Camera-type eye (tissue), 1 donor: ENCODE results near the gene ICOSLG. TPM values are rescaled to one million over a fixed set of nuclear protein-coding genes. Genes with fewer than 3 reads are reported as not detected.

Source experiments
- total RNA-seq: library from RNA; depleted of rRNA; stranded (reverse); fragments of >200 nt; gene quantifications from one replicate; pipeline ENCODE4 v1.2.3, GENCODE V29; 2014

Gene ICOSLG, protein sequence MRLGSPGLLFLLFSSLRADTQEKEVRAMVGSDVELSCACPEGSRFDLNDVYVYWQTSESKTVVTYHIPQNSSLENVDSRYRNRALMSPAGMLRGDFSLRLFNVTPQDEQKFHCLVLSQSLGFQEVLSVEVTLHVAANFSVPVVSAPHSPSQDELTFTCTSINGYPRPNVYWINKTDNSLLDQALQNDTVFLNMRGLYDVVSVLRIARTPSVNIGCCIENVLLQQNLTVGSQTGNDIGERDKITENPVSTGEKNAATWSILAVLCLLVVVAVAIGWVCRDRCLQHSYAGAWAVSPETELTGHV
- 1.6 TPM for total RNA-seq

DNA sequence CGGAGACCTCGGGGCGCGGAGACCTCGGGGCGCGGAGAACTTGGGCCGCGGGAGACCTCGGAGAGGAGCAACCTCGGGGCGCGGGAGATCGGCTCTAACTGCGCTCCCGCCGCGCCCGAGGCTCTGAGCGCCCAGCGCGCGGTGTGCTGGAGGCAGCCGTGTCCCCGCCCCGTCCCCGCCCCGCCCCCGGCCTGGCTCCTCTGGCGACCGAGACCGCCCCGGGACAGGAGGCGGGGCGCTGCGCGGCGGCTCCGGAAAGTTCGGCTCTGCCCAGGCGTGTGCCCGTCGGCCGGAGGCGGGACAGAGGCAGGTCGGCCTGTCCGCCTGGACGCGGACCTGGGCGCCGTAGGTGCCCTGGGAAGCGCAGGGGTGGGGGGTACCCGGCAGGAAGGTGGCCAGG is at the start of gene ICOSLG:
ICOSLG (minus strand) TSS at position 102 of the 400 bp plus-strand sequence. CDS start 126 bp downstream, outside the sequence.

DNA sequence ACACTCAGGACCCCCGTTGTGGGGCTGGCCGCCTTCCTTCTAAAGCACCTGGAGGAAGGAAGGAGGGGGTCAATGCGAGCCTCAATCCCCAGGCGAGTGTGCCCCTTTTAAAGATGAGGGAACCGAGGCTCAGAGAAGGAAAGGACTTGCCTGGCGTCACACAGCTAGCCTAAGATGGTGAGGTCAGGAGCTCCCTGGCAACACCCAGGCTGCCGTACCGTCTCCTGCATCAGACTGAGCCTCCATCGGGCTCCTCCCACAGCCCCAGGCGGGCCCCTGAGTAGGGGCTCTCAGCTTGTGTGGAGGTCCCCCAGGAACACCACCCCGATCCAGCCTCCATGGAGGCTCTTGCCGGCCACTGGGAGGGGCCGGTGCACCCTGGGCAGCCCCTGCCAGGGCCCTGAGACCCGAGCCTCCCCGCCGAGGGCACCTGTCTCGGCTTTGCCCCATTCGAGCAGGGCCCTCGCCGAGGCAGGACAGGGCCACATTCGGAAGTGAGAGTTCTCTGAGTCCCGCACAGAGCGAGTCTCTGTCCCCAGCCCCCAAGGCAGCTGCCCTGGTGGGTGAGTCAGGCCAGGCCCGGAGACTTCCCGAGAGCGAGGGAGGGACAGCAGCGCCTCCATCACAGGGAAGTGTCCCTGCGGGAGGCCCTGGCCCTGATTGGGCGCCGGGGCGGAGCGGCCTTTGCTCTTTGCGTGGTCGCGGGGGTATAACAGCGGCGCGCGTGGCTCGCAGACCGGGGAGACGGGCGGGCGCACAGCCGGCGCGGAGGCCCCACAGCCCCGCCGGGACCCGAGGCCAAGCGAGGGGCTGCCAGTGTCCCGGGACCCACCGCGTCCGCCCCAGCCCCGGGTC is 44.6 kb upstream of the ICOSLG start, which contains the start of gene AIRE:
AIRE (plus strand) TSS at position 739 of the 855 bp plus-strand sequence. CDS start 131 bp downstream, outside the sequence.

DNA sequence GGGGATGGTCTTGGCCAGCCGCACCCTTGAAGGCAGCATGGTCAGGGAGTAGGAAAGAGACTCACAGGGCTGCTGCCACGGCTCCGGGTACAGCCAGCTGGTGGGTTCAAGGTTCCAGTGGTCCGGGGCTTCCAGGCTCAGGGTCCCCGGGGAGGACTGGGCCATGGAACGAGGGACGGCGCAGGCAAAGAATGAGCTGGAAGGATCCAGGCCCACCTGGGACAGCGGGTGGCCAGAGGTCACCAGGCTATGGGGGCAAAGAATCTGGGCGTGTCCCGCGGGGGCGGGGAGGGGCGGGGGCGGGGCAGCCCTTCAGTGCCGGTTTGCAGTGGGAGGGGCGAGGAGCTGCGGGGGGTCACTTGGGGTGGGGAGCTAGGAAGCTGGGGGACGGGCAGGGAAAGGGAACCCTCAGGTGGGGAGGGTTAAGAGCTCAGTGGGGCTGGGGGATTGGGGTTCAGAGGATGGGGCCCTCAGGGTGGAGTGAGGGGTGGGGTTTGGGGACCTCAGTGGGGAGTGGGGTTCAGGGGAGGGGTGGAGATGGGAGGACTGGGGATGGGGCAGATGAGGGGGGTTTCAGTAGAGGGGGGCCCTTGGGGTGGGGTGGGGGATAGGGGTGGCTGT is 21.0 kb upstream of the ICOSLG start, which contains the start of gene DNMT3L:
DNMT3L (minus strand) TSS at position 223 of the 621 bp plus-strand sequence. CDS start 638 bp downstream, outside the sequence.

Other genes with a start within 250 kb of the ICOSLG start
- 33.6 TPM for gene TRAPPC10, start 228.6 kb downstream of the ICOSLG start, total RNA-seq
- 13.7 TPM for gene PWP2, start 133.5 kb downstream of the ICOSLG start, total RNA-seq
- 46.9 TPM for gene GATD3, start 107.3 kb downstream of the ICOSLG start, total RNA-seq
- gene DNMT3L, start 21.0 kb upstream of the ICOSLG start, total RNA-seq: 0.27 TPM
- gene AIRE, start 44.9 kb upstream of the ICOSLG start, total RNA-seq: 0.27 TPM
- 162 TPM for gene PFKL, start 59.1 kb upstream of the ICOSLG start, total RNA-seq
- gene CFAP410, start 98.4 kb upstream of the ICOSLG start, total RNA-seq: 25.6 TPM
- gene TRPM2, start 112.7 kb upstream of the ICOSLG start, total RNA-seq: 3.0 TPM
- 3.4 TPM for gene LRRC3, start 214.6 kb upstream of the ICOSLG start, total RNA-seq